Small intestine (tissue), 16 donors: ENCODE results near the gene SSR4. TPM values are rescaled to one million over a fixed set of nuclear protein-coding genes. Genes with fewer than 3 reads are reported as not detected.
"Not testable (repeated sequence)": the region's sequence is repeated elsewhere in the genome, so short reads cannot be mapped to it uniquely, and the experiment has no call there.

Experiments
- DNase-seq, 2 donors: peaks; one replicate each; pipeline versions ENCODE4 v3.0.0 to v3.0.0-alpha.2; 2013
- FAIRE-seq: peaks from 2 replicates; lab custom pipeline; 2012; peaks lifted over from hg19 to GRCh38; lab: Jason Lieb, UNC
- H3K27ac ChIP-seq, 3 donors: one replicate each; pipeline ENCODE4 v1.5.1; 2013; ENCODE audit warnings: low read length in 2 of 3, mild to moderate bottlenecking in 2 of 3, control low read depth in 1 of 3, inconsistent platforms in 1 of 3, low read depth in 1 of 3, moderate library complexity in 1 of 3
- H3K27me3 ChIP-seq, 3 donors: one replicate each; pipeline ENCODE4 v1.6.1; 2013; ENCODE audit warnings: low read length in 3 of 3, inconsistent platforms in 1 of 3; ENCODE audit not compliant: control insufficient read depth in 3 of 3, insufficient read depth in 3 of 3
- H3K36me3 ChIP-seq, 3 donors: one replicate each; pipeline ENCODE4 v1.6.1; 2013; ENCODE audit warnings: low read length in 3 of 3, inconsistent platforms in 1 of 3, low read depth in 1 of 3, mild to moderate bottlenecking in 1 of 3, moderate library complexity in 1 of 3; ENCODE audit not compliant: control insufficient read depth in 3 of 3, insufficient read depth in 2 of 3
- H3K4me1 ChIP-seq, 3 donors: one replicate each; pipeline ENCODE4 v1.6.1; 2013; ENCODE audit warnings: low read length in 2 of 3, inconsistent platforms in 1 of 3, low read depth in 1 of 3, mild to moderate bottlenecking in 1 of 3, moderate library complexity in 1 of 3; ENCODE audit not compliant: control insufficient read depth in 3 of 3, insufficient read depth in 2 of 3
- H3K4me3 ChIP-seq, 3 donors: one replicate each; pipeline ENCODE4 v1.5.1; 2013; ENCODE audit warnings: low read length in 3 of 3, control low read depth in 1 of 3, inconsistent platforms in 1 of 3, low read depth in 1 of 3, mild to moderate bottlenecking in 1 of 3, moderate library complexity in 1 of 3
- H3K9me3 ChIP-seq, 2 donors: one replicate each; pipeline ENCODE4 v1.6.1; 2013; ENCODE audit warnings: low read depth in 1 of 2, low read length in 1 of 2; ENCODE audit not compliant: control insufficient read depth in 2 of 2, insufficient read depth in 1 of 2
- WGBS, 3 donors: extraction: QIAGEN DNeasy Blood & Tissue Kit; methylation state at CpG; one replicate each; pipeline ENCODE4 v1.1.7; 2013; 5-methylcytosine and 5-hydroxymethylcytosine counted together
- long read RNA-seq, 10 donors: transcript quantifications; one replicate each; lab custom pipeline, GENCODE V29; 2026
- polyA plus RNA-seq, 4 donors: library from polyadenylated mRNA; stranded (reverse) in 3 of 4; unstranded in 1 of 4; fragments of 200-250 nt in 3 of 4; fragments of 120-200 nt in 1 of 4; gene quantifications; one replicate each; pipeline versions ENCODE4 v1.2.1 to v1.2.3, GENCODE V29; 2013
- donor health status: healthy with polysubstance abuse.
- donor health status: control.
- donor health status: control.
- donor health status: Bipolar disorder and iron deficiency.
- donor health status: healthy.

Gene SSR4
- 100 to 1,000 TPM; 288 to 694 (median 446) TPM for polyA plus RNA-seq
- long read RNA-seq, donor 1, transcript SSR4-205 (3 exons, 427 nt), result minor isoform, 9 of 474 reads
- long read RNA-seq, donor 1, transcript SSR4-210 (5 exons, 701 nt), result minor isoform, 14 of 474 reads
- long read RNA-seq, donor 1, transcript SSR4-203 (6 exons, 643 nt), result major isoform, 416 of 474 reads
- long read RNA-seq, donor 1, partial matches to known transcripts, result 23 of 474 reads
- long read RNA-seq, donor 1, other reads (novel, unspliced or antisense), result 5 of 474 reads
- long read RNA-seq, donor 2, transcript SSR4-203 (6 exons, 643 nt), result major isoform, 93 of 103 reads
- long read RNA-seq, donor 2, partial matches to known transcripts, result 0 of 103 reads
- long read RNA-seq, donor 2, other reads (novel, unspliced or antisense), result 0 of 103 reads
- long read RNA-seq, donor 3, transcript SSR4-203 (6 exons, 643 nt), result major isoform, 139 of 167 reads
- long read RNA-seq, donor 3, transcript SSR4-205 (3 exons, 427 nt), result minor isoform, 5 of 167 reads
- long read RNA-seq, donor 3, transcript SSR4-210 (5 exons, 701 nt), result minor isoform, 9 of 167 reads
- long read RNA-seq, donor 3, partial matches to known transcripts, result 14 of 167 reads
- long read RNA-seq, donor 3, other reads (novel, unspliced or antisense), result 0 of 167 reads
- long read RNA-seq, donor 4, transcript SSR4-203 (6 exons, 643 nt), result major isoform, 7 of 9 reads
- long read RNA-seq, donor 4, partial matches to known transcripts, result 0 of 9 reads
- long read RNA-seq, donor 4, other reads (novel, unspliced or antisense), result 0 of 9 reads
- long read RNA-seq, donor 5, transcript SSR4-210 (5 exons, 701 nt), result minor isoform, 6 of 70 reads
- long read RNA-seq, donor 5, transcript SSR4-203 (6 exons, 643 nt), result major isoform, 45 of 70 reads
- long read RNA-seq, donor 5, partial matches to known transcripts, result 17 of 70 reads
- long read RNA-seq, donor 5, other reads (novel, unspliced or antisense), result 0 of 70 reads
- long read RNA-seq, donor 6, transcript SSR4-203 (6 exons, 643 nt), result major isoform, 160 of 170 reads
- long read RNA-seq, donor 6, transcript SSR4-210 (5 exons, 701 nt), result minor isoform, 8 of 170 reads
- long read RNA-seq, donor 6, partial matches to known transcripts, result 0 of 170 reads
- long read RNA-seq, donor 6, other reads (novel, unspliced or antisense), result 0 of 170 reads
- long read RNA-seq, donor 7, transcript SSR4-203 (6 exons, 643 nt), result major isoform, 164 of 199 reads
- long read RNA-seq, donor 7, transcript SSR4-210 (5 exons, 701 nt), result minor isoform, 15 of 199 reads
- long read RNA-seq, donor 7, partial matches to known transcripts, result 8 of 199 reads
- long read RNA-seq, donor 7, other reads (novel, unspliced or antisense), result 0 of 199 reads
- long read RNA-seq, donor 8, transcript SSR4-203 (6 exons, 643 nt), result major isoform, 13 of 15 reads
- long read RNA-seq, donor 8, partial matches to known transcripts, result 0 of 15 reads
- long read RNA-seq, donor 8, other reads (novel, unspliced or antisense), result 0 of 15 reads
- long read RNA-seq, donor 9, transcript SSR4-203 (6 exons, 643 nt), result major isoform, 46 of 48 reads
- long read RNA-seq, donor 9, partial matches to known transcripts, result 0 of 48 reads
- long read RNA-seq, donor 9, other reads (novel, unspliced or antisense), result 0 of 48 reads
- long read RNA-seq, donor 10, transcript SSR4-203 (6 exons, 643 nt), result major isoform, 225 of 274 reads
- long read RNA-seq, donor 10, transcript SSR4-205 (3 exons, 427 nt), result minor isoform, 5 of 274 reads
- long read RNA-seq, donor 10, transcript SSR4-210 (5 exons, 701 nt), result minor isoform, 14 of 274 reads
- long read RNA-seq, donor 10, partial matches to known transcripts, result 18 of 274 reads
- long read RNA-seq, donor 10, other reads (novel, unspliced or antisense), result 10 of 274 reads

- Histone ChIP-seq H3K27me3 (no peaks in the 10 kb centered on the region), H3K9me3 (no peaks in the 10 kb centered on the region), H3K4me3 (peak within 1 kb of the TSS; percentile 60 to 85 (median 69)), H3K27ac (peak within 1 kb of the TSS; percentile 84 to 99 (median 97)), H3K4me1 (peaks cover 0 to 19% (median 6%) of the 10 kb centered on the region in 3 donors), H3K36me3 (peaks cover 0 to 67% (median 2%) of the 10 kb centered on the region in 3 donors)
- 0 to 41% (median 6%) methylated on average over 31 to 92 of the region's 92 CpGs for WGBS, 3 donors
- FAIRE-seq (no peak), DNase-seq (peak; percentile 91 to 96)
These were observed at the start of gene SSR4, which contains the start of gene IDH3G for GRCh38 chrX:153794018-153794896. Gene SSR4 (plus strand): TSS chrX:153794668. CDS start chrX:153794688, 20 bp downstream. Gene IDH3G (minus strand): TSS chrX:153794375. CDS start chrX:153794326, 49 bp downstream.

GRCh38 chrX:153745067-153745433 lies 49.4 kb upstream of the SSR4 start:
- H3K4me1 ChIP-seq, DNase-seq, H3K27me3 ChIP-seq, H3K9me3 ChIP-seq, FAIRE-seq, H3K36me3 ChIP-seq, H3K27ac ChIP-seq, H3K4me3 ChIP-seq: not testable (repeated sequence)
- 5 to 45% (median 32%) methylated on average over 4 to 12 of the region's 12 CpGs for WGBS, 3 donors

- DNase-seq, result no peak
- WGBS, 3 donors, result 85 to 92% (median 86%) methylated on average over 3 of the region's 3 CpGs
- no peak for FAIRE-seq
- Histone ChIP-seq H3K27me3 (no peaks in the 10 kb centered on the region), H3K4me3 (no peak overlapping the region), H3K27ac (no peak overlapping the region), H3K9me3 (no peaks in the 10 kb centered on the region), H3K4me1 (no peaks in the 10 kb centered on the region), H3K36me3 (peaks cover 0 to 3% (median 0%) of the 10 kb centered on the region in 3 donors)
These were observed 48.1 kb upstream of the SSR4 start for GRCh38 chrX:153746359-153746758.

DNA sequence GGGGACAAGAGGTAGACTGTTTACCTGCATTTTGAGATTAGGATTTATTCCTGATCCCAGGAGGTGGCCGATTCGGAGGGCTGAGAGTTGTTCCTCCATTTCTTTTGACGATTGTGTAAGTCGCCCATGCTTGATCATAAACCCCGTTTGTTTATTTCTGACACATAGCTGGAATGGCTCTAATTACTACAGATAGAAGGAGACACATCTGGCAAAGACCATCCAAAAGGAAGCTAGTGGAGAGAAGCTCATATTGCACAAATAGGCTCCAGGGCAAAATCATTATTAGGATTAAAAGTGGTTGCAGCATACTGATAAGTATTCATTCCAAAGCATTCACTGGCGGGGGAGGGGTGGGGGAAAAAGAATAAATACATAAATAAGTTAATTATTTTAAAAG lies 47.5 kb upstream of the SSR4 start:
- 57 to 75% (median 58%) methylated on average over 6 of the region's 6 CpGs for WGBS, 3 donors
- H3K4me3 ChIP-seq, DNase-seq, H3K36me3 ChIP-seq, H3K27ac ChIP-seq, H3K27me3 ChIP-seq, FAIRE-seq, H3K4me1 ChIP-seq, H3K9me3 ChIP-seq: not testable (repeated sequence)

DNA sequence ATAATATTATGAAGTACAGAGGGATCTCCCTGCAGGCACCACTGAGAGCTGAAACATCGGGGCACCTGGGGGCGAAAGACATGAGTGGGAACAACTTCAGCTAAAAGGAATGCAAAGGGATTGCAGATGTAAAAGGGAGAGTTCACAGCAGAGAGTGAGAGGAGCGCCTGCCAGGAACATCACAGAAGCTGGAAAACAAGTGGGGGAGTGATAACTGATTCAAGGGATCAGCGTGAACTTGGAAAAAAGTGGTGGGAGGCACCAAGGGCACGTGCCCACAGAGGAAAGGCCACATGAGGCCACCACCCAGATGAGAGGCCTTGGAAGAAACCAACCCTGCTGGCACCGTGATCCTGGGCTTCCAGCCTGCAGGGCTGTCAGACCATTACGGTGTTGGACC lies 45.5 kb upstream of the SSR4 start:
- WGBS, 3 donors, result 85 to 93% (median 89%) methylated on average over 5 to 7 of the region's 7 CpGs
- H3K4me1 ChIP-seq, H3K9me3 ChIP-seq, DNase-seq, H3K36me3 ChIP-seq, FAIRE-seq, H3K27me3 ChIP-seq, H3K27ac ChIP-seq, H3K4me3 ChIP-seq: not testable (repeated sequence)

DNA sequence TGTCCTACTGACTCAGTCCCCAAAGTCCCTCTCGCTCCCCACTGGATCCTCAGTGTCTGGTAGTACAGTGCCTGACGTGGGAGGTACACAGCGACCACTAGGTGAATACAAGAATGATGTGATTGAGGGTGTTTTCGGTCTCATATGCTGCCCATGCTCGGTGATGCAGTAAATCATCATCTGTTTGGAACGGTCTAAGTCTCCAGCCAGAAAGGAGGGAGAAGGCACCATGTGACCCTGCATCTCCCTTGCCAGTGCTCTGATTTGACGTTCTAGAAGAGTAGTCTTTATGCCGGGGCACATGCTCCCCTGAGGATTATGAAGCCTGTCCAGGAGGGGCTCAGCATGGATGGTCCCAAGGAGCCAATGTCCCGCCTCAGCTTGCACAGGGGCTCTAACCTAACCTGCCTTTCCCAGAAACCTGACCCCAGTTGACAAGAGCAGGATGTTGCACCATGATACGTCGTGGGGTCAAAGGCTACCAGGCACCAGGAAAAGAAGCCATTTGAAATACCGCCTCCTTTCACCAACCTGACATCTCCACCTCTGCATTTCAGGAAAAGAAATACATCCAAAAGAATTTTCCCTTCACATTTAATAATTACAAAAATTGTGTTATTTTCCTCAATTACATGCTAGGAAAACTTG lies 44.2 kb upstream of the SSR4 start:
- Histone ChIP-seq H3K27ac (no peak overlapping the region), H3K27me3 (no peaks in the 10 kb centered on the region), H3K4me3 (no peak overlapping the region), H3K9me3 (no peaks in the 10 kb centered on the region), H3K4me1 (no peaks in the 10 kb centered on the region), H3K36me3 (no peaks in the 10 kb centered on the region)
- 73 to 78% (median 76%) methylated on average over 12 of the region's 12 CpGs for WGBS, 3 donors
- no peak for FAIRE-seq
- no peak for DNase-seq
